Karpas-422 (cell line): ENCODE data around the gene ARHGAP36. TPM values are rescaled to one million over a fixed set of nuclear protein-coding genes. Genes with fewer than 3 reads are reported as not detected.

Experiments used
- DNase-seq: peaks from one replicate; pipeline ENCODE4 v3.0.0-alpha.2; 2015
- H2AFZ ChIP-seq: fragments of 200-600 bp; sonication (generic); 2 replicates; pipeline ENCODE4 v1.6.1; 2014; ENCODE audit warnings: antibody characterized with exemption, low read length, mixed read lengths
- H3K27ac ChIP-seq: fragments of 200-600 bp; sonication (generic); 2 replicates; pipeline ENCODE4 v1.5.1; 2014; ENCODE audit warnings: mild to moderate bottlenecking, low read length, moderate library complexity
- H3K27me3 ChIP-seq: fragments of 200-600 bp; sonication (generic); 2 replicates; pipeline ENCODE4 v1.6.1; 2014; ENCODE audit warnings: low read length, mixed read lengths
- H3K36me3 ChIP-seq: fragments of 200-600 bp; sonication (generic); 2 replicates; pipeline ENCODE4 v1.6.1; 2014; ENCODE audit warnings: low read length, mixed read lengths; ENCODE audit not compliant: insufficient read depth
- H3K4me1 ChIP-seq: fragments of 200-600 bp; sonication (generic); 2 replicates; pipeline ENCODE4 v1.6.1; 2014; ENCODE audit warnings: mild to moderate bottlenecking, low read length, mixed read lengths
- H3K4me2 ChIP-seq: fragments of 200-600 bp; sonication (generic); 2 replicates; pipeline ENCODE4 v1.6.1; 2014; ENCODE audit warnings: low read length, low read depth, mild to moderate bottlenecking; ENCODE audit not compliant: poor library complexity, severe bottlenecking
- H3K4me3 ChIP-seq: fragments of 200-600 bp; sonication (generic); 2 replicates; pipeline ENCODE4 v1.5.1; 2014; ENCODE audit warnings: mild to moderate bottlenecking, antibody characterized with exemption, low read length, mixed read lengths
- H3K79me2 ChIP-seq: fragments of 200-600 bp; sonication (generic); 2 replicates; pipeline ENCODE4 v1.6.1; 2014; ENCODE audit warnings: mild to moderate bottlenecking, low read length, mixed read lengths
- H3K9ac ChIP-seq: fragments of 200-600 bp; sonication (generic); 2 replicates; pipeline ENCODE4 v1.6.0; 2014; ENCODE audit warnings: low read length
- H3K9me2 ChIP-seq: fragments of 200-600 bp; sonication (generic), shearing (Covaris generic); replicated peaks from 2 replicates; pipeline ENCODE4 v1.6.0; 2014; ENCODE audit warnings: mild to moderate bottlenecking, low read length, moderate library complexity; ENCODE audit not compliant: insufficient read depth
- H3K9me3 ChIP-seq: fragments of 300-700, 200-600 bp; sonication (generic); 2 replicates; pipeline ENCODE4 v1.6.1; 2014; ENCODE audit warnings: low read length, mixed read lengths
- H4K20me1 ChIP-seq: fragments of 200-600 bp; sonication (generic); 2 replicates; pipeline ENCODE4 v1.6.1; 2014; ENCODE audit warnings: mild to moderate bottlenecking, antibody characterized with exemption, low read length, low read depth; ENCODE audit not compliant: insufficient read depth
- total RNA-seq: library from RNA; depleted of rRNA; stranded (reverse); fragments of >200 nt; shearing (Covaris generic); gene quantifications from 2 replicates; pipeline ENCODE4 v1.2.3, GENCODE V29; 2014; ENCODE audit warnings: low replicate concordance; rRNA removed

Gene ARHGAP36
- not detected in 2 replicates for total RNA-seq

DNA sequence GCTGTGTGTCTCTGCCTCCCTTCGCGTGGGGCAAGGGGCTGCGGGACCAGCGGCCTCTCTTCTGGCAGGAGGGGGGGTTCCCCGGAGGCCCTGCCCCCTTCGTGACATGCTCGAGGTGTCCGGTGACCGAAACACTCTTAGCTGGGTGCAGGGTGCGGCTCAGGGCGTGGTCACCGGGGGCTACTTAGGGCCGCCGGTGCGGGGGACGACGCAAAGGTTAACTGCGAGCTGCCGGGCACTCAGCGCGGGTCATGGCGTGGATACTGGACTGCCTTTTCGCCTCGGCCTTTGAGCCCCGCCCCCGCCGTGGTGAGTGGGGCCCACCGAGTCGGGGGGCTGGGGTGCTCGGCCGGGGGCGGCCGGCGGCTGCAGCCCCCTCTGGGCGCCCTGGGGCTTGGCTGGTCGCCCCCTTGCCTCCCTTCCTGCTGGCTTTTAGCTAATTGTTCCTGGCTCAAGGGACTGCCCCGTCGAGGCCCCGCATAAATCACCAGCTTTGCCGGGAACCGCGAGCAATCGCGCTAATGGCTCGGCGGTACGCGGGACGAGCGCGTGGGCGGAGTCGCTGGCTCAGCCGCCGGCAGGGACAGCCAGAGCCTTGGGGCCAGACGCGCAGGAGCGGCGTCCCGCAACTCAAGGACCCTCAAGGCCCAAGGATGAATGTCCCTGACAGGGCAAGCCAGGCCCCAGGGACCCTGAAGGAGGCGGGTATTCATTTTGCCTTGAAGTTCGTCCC is at the start of gene ARHGAP36:
Gene ARHGAP36, plus strand, starts transcription at position 211 of the 733 bp plus-strand sequence. CDS start 23,320 bp downstream, outside the sequence.
- no peaks in the 10 kb centered on the region for H3K9me3 ChIP-seq
- no peaks in the 10 kb centered on the region for H3K4me1 ChIP-seq
- H3K79me2 ChIP-seq: no peaks in the 10 kb centered on the region
- no peaks in the 10 kb centered on the region for H3K27me3 ChIP-seq
- no peak within 1 kb of the TSS for H2AFZ ChIP-seq
- no peak within 1 kb of the TSS for H3K4me2 ChIP-seq
- no peaks in the 10 kb centered on the region for H3K9me2 ChIP-seq
- H3K4me3 ChIP-seq: no peak within 1 kb of the TSS
- H3K9ac ChIP-seq: no peak within 1 kb of the TSS
- no peaks in the 10 kb centered on the region for H4K20me1 ChIP-seq
- H3K36me3 ChIP-seq: no peaks in the 10 kb centered on the region
- DNase-seq: no peak
- H3K27ac ChIP-seq: no peak within 1 kb of the TSS

DNA sequence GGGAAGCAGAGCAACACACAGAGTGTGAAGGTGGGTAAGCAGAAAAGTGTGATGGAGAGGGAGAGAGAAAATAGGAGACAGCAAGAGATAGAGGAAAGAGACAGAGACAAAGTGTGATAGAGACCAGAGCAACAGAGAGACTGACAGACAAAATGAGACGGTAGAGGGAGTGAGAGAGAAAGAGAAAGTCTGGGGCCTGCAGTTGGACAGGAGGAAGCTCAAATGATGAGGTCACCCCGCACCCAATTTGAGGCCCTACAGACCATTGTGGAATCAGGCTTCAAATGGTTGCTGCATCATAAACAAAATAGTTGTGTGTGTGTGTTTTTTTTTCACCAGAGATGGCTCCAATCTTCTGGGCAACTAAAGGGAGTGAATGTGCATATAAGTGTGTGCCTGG is 48.0 kb upstream of the ARHGAP36 start:
- Histone ChIP-seq H4K20me1 (no peaks in the 10 kb centered on the region), H3K36me3 (no peaks in the 10 kb centered on the region), H3K27me3 (no peaks in the 10 kb centered on the region), H3K79me2 (no peaks in the 10 kb centered on the region), H3K9me3 (no peaks in the 10 kb centered on the region), H3K4me3 (no peak overlapping the region), H3K9ac (no peak overlapping the region), H2AFZ (no peak overlapping the region), H3K4me1 (no peaks in the 10 kb centered on the region), H3K9me2 (no peaks in the 10 kb centered on the region), H3K27ac (no peak overlapping the region), H3K4me2 (no peak overlapping the region)
- no peak for DNase-seq

- H3K4me1 ChIP-seq: no peaks in the 10 kb centered on the region
Measured at GRCh38 chrX:131025336-131025735, 32.8 kb upstream of the ARHGAP36 start.

DNA sequence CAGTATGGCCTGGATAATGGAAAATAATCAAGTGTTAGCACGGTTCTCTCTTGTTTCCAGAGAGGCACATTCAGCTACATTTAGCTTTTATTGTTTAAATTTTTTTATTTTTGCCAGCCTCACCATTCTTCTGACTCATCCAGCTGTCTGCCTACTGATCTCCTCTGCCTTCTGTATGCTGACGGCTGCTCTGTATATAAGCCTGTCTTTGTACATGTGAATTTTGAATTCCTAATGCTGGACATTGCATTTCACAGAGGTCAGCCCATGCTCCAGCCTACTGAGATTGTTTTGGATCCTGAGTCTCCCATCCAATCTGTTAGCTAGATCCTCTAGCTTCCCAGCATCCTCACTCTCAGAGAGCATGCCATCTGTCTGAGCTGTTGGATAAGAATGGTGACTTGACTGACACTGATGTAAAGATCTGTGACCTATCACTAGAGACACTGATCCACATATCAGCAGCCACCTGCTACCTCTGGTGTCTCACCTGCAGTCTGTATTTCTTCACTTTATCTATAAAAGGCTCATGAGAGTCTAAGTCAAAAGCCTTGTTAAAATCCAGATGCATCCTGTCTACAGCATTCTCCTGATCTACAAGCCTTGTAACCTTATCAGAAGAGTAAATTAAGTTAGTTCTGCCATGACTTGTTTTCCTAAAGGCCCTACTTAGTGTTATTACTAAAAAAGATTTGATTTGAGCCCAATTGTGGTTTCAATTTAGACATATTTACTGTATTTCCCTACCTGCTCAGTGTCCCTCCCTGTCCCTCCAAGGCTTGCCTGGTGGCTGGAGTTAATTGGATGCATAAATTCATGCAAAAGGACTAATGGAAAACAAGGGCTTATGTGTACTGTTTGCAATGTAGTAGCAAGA is 25.6 kb upstream of the ARHGAP36 start:
- H2AFZ ChIP-seq: no peak overlapping the region
- H3K27ac ChIP-seq: no peak overlapping the region
- H3K9ac ChIP-seq: no peak overlapping the region
- H3K79me2 ChIP-seq: no peaks in the 10 kb centered on the region
- no peak overlapping the region for H3K4me2 ChIP-seq
- no peaks in the 10 kb centered on the region for H3K36me3 ChIP-seq
- DNase-seq: no peak
- H4K20me1 ChIP-seq: no peaks in the 10 kb centered on the region
- H3K9me3 ChIP-seq: no peaks in the 10 kb centered on the region
- H3K4me1 ChIP-seq: no peaks in the 10 kb centered on the region
- no peaks in the 10 kb centered on the region for H3K9me2 ChIP-seq
- no peaks in the 10 kb centered on the region for H3K27me3 ChIP-seq
- H3K4me3 ChIP-seq: no peak overlapping the region

More at GRCh38 chrX:131025336-131025735, 32.8 kb upstream of the ARHGAP36 start:
- H3K4me3 ChIP-seq: no peak overlapping the region
- no peaks in the 10 kb centered on the region for H3K9me2 ChIP-seq
- no peak for DNase-seq
- H4K20me1 ChIP-seq: no peaks in the 10 kb centered on the region
- no peaks in the 10 kb centered on the region for H3K79me2 ChIP-seq
- no peak overlapping the region for H3K27ac ChIP-seq
- no peaks in the 10 kb centered on the region for H3K36me3 ChIP-seq
- H3K9ac ChIP-seq: no peak overlapping the region
- H3K4me2 ChIP-seq: no peak overlapping the region
- no peaks in the 10 kb centered on the region for H3K9me3 ChIP-seq
- H2AFZ ChIP-seq: no peak overlapping the region
- H3K27me3 ChIP-seq: no peaks in the 10 kb centered on the region

GRCh38 chrX:131034063-131034462 is 24.1 kb upstream of the ARHGAP36 start:
- Histone ChIP-seq H3K27me3 (no peaks in the 10 kb centered on the region), H3K4me1 (no peaks in the 10 kb centered on the region), H3K9me3 (no peaks in the 10 kb centered on the region), H3K4me2 (no peak overlapping the region), H3K4me3 (no peak overlapping the region), H3K9me2 (no peaks in the 10 kb centered on the region), H3K9ac (no peak overlapping the region), H4K20me1 (no peaks in the 10 kb centered on the region), H2AFZ (no peak overlapping the region), H3K79me2 (no peaks in the 10 kb centered on the region), H3K27ac (no peak overlapping the region), H3K36me3 (no peaks in the 10 kb centered on the region)
- DNase-seq: no peak

GRCh38 chrX:131040781-131041180 is 17.4 kb upstream of the ARHGAP36 start:
- Histone ChIP-seq H3K79me2 (no peaks in the 10 kb centered on the region), H3K27ac (no peak overlapping the region), H4K20me1 (no peaks in the 10 kb centered on the region), H3K9me3 (no peaks in the 10 kb centered on the region), H3K4me1 (no peaks in the 10 kb centered on the region), H3K9me2 (no peaks in the 10 kb centered on the region), H3K36me3 (no peaks in the 10 kb centered on the region), H3K4me3 (no peak overlapping the region), H3K27me3 (no peaks in the 10 kb centered on the region), H3K4me2 (no peak overlapping the region), H2AFZ (no peak overlapping the region), H3K9ac (no peak overlapping the region)
- DNase-seq: no peak

DNA sequence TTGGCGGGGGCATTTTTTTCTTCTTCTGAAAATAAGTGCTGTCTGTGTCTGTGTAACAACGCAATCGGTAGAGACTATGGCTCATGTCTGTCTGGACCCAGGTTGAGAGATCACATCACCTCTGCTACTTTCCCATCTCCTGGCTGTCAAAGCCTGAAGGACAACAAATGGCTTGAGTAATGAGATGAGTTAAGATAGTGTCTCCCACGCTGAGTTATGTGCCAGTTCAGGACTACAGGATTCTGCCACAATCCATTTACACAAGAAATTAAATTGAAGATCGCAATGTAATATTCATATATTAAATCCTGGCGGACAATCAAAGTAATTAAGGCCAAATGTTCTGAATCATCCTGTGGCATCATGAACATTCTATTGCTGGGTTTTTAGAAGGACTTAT is 16.5 kb upstream of the ARHGAP36 start:
- DNase-seq: no peak
- H2AFZ ChIP-seq: no peak overlapping the region
- no peaks in the 10 kb centered on the region for H3K9me3 ChIP-seq
- H3K9me2 ChIP-seq: no peaks in the 10 kb centered on the region
- H3K4me3 ChIP-seq: no peak overlapping the region
- no peak overlapping the region for H3K4me2 ChIP-seq
- H3K79me2 ChIP-seq: no peaks in the 10 kb centered on the region
- no peak overlapping the region for H3K9ac ChIP-seq
- H4K20me1 ChIP-seq: no peaks in the 10 kb centered on the region
- H3K4me1 ChIP-seq: no peaks in the 10 kb centered on the region
- no peak overlapping the region for H3K27ac ChIP-seq
- H3K36me3 ChIP-seq: no peaks in the 10 kb centered on the region
- H3K27me3 ChIP-seq: no peaks in the 10 kb centered on the region

DNA sequence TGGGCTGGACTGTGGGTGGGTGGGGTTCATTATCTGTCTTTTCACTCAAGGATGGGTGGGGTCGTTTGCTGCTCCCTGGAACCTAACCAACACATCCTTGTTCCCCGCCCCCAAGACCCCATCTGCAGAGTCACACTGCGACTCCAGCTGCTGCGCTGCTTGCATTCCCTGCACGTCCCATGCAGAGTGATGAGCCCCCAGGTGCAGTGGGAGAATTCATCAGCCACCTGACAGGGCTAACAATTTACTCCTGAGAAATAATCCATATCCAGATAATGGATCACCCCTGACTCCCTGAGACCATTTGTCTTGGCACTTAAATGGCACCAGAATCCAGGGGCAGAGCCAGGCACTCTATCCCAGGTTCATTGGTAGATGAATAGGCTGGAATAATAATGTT is 12.4 kb upstream of the ARHGAP36 start:
- Histone ChIP-seq H3K4me3 (no peak overlapping the region), H3K9me3 (no peaks in the 10 kb centered on the region), H4K20me1 (no peaks in the 10 kb centered on the region), H3K27me3 (no peaks in the 10 kb centered on the region), H3K27ac (no peak overlapping the region), H3K9ac (no peak overlapping the region), H3K4me1 (no peaks in the 10 kb centered on the region), H3K9me2 (no peaks in the 10 kb centered on the region), H3K4me2 (no peak overlapping the region), H3K36me3 (no peaks in the 10 kb centered on the region), H3K79me2 (no peaks in the 10 kb centered on the region), H2AFZ (no peak overlapping the region)
- no peak for DNase-seq
